Breast epithelium (tissue), 4 donors: ENCODE data around the gene FOXC2. TPM values are rescaled to one million over a fixed set of nuclear protein-coding genes. Genes with fewer than 3 reads are reported as not detected.

ENCODE experiments used
- DNase-seq, 2 donors: peaks; one replicate each; pipeline ENCODE4 v3.0.0-alpha.2; 2019; ENCODE audit warnings: low spot score in 2 of 2
- H3K27ac ChIP-seq, 2 donors: fragments of 200-600 bp; sonication (generic) in 1 of 2; one replicate each; pipeline ENCODE4 v1.5.1; 2016 to 2019; ENCODE audit warnings: mild to moderate bottlenecking in 1 of 2
- H3K27me3 ChIP-seq, 2 donors: fragments of 200-600 bp; sonication (generic) in 1 of 2; one replicate each; pipeline versions ENCODE4 v1.5.1 to v1.6.0; 2017 to 2019; ENCODE audit warnings: control low read depth in 1 of 2, mild to moderate bottlenecking in 1 of 2
- H3K36me3 ChIP-seq: fragments of 200-600 bp; one replicate; pipeline ENCODE4 v1.5.1; 2019
- H3K4me1 ChIP-seq, 2 donors: fragments of 200-600 bp; sonication (generic); one replicate each; pipeline ENCODE4 v1.5.1; 2016 to 2019; ENCODE audit warnings: control low read depth in 1 of 2
- H3K4me3 ChIP-seq, 3 donors: fragments of 200-600 bp; sonication (generic); 1 replicate in 2 of 3; 2 replicates in 1 of 3; pipeline ENCODE4 v1.5.1; 2016 to 2019; ENCODE audit warnings: mild to moderate bottlenecking in 3 of 3, moderate library complexity in 2 of 3
- H3K9me3 ChIP-seq, 2 donors: fragments of 200-600 bp; sonication (generic) in 1 of 2; one replicate each; pipeline ENCODE4 v1.5.1; 2016 to 2019; ENCODE audit warnings: control low read depth in 1 of 2
- POLR2A ChIP-seq: fragments of 450-650 bp; IDR thresholded peaks from one replicate; pipeline ENCODE4 v1.6.1; 2016; ENCODE audit warnings: antibody characterized with exemption, mild to moderate bottlenecking, moderate library complexity
- POLR2AphosphoS5 ChIP-seq, 3 donors: sonication (generic); formaldehyde crosslinking; IDR thresholded peaks; one replicate each; pipeline ENCODE4 v1.6.1; 2017; ENCODE audit warnings: antibody characterized with exemption in 3 of 3
- intact Hi-C: fragments of 100-400 bp; cut with DNase I; formaldehyde crosslinking; loops from one replicate; pipeline ENCODE4 v1.15.1; 2023; ENCODE audit warnings: low total_unique reads
- total RNA-seq, 3 donors: library from RNA; depleted of rRNA; stranded (reverse); fragments of >200 nt; gene quantifications; one replicate each; pipeline ENCODE4 v1.1.0, GENCODE V29; 2016
- TF ChIP-seq, protein P1 (sequence below), 3 donors: fragments of 450-650 bp; IDR thresholded peaks; one replicate each; pipeline ENCODE4 v1.5.1; 2016 to 2017; ENCODE audit warnings: antibody characterized with exemption in 3 of 3, mild to moderate bottlenecking in 3 of 3, moderate library complexity in 3 of 3

FOXC2 gene
- total RNA-seq, 3 donors from 2014 or later = 0.15 to 0.98 (median 0.32) TPM

DNA sequence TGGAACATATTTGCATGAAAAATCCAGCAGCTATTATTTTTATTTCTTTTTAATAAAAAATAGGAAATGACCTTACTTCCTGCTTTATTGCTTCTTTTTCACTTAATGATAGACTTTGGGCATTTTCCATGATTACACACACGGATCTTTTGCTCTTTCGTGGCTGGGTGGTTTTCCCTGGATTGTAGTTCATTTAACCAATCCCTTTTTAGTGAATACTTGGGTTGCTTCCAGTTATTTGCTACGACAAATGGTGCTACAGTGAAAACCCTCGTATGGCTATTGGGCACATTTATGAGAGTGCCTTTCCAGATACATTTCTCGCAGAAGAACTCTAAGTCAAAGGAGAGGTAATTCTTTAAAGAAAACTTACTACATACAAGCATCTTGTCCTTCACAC, 50.3 kb downstream of the FOXC2 start:
- no peak overlapping the region for H3K27ac ChIP-seq
- no peaks in the 10 kb centered on the region for H3K36me3 ChIP-seq
- H3K27me3 ChIP-seq = peaks cover 0 to 10% of the 10 kb centered on the region in 2 donors
- no peaks in the 10 kb centered on the region for H3K4me1 ChIP-seq
- no peak overlapping the region for H3K4me3 ChIP-seq
- no peaks in the 10 kb centered on the region for H3K9me3 ChIP-seq
- TF ChIP-seq, protein P1, sequence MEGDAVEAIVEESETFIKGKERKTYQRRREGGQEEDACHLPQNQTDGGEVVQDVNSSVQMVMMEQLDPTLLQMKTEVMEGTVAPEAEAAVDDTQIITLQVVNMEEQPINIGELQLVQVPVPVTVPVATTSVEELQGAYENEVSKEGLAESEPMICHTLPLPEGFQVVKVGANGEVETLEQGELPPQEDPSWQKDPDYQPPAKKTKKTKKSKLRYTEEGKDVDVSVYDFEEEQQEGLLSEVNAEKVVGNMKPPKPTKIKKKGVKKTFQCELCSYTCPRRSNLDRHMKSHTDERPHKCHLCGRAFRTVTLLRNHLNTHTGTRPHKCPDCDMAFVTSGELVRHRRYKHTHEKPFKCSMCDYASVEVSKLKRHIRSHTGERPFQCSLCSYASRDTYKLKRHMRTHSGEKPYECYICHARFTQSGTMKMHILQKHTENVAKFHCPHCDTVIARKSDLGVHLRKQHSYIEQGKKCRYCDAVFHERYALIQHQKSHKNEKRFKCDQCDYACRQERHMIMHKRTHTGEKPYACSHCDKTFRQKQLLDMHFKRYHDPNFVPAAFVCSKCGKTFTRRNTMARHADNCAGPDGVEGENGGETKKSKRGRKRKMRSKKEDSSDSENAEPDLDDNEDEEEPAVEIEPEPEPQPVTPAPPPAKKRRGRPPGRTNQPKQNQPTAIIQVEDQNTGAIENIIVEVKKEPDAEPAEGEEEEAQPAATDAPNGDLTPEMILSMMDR (IDR thresholded peaks at IDR 0.05) = no peak
- TF ChIP-seq POLR2AphosphoS5 (IDR thresholded peaks at IDR 0.05) (no peak), POLR2A (no peak)
- intact Hi-C loops = no loop called here
- no peak for DNase-seq

DNA sequence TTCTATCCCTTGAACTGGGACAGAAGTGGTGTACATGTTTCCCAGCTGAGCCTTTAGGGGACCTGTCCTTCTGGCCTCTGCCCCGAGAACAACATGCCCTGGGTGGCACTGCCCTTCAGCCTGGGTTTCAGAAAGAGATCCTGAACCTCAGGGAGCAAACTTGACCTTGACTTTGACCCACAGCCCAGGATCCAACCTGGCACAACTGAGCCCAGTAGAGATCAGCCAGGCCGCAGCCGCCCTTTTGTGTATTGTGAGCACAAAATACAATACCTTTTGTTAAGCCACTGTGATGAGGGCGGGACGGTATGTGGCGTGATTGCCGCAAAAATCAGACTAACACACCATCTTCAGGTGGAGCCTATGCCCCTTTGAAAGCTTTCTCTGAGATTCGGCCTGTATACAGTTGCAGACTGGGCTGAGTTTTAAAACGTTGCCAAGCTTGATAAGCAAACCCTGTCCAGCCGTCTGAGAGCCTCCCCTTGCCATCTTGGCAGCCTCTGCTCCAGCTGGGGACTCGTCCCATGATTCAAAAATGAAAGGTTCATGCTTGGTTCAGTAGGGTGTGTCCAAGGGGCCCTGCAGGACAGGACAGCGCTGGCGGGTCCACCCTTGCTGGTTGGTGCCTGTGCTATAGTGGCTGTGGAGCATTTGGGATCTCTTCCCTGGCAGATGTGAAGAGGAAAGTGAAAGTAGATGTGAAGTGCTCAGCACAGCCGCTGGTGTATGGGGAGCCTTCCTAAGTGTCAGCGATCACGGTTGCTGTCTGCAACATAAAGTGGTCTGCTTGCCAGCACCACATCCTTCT, 52.0 kb downstream of the FOXC2 start:
- H3K27ac ChIP-seq = no peak overlapping the region
- peaks cover 0 to 11% of the 10 kb centered on the region in 2 donors for H3K27me3 ChIP-seq
- intact Hi-C loops = no loop called here
- H3K4me1 ChIP-seq = no peaks in the 10 kb centered on the region
- peak overlapping the region in 2 of 3 donors; percentile 14 to 22 for H3K4me3 ChIP-seq
- no peaks in the 10 kb centered on the region for H3K9me3 ChIP-seq
- H3K36me3 ChIP-seq = no peaks in the 10 kb centered on the region
- TF ChIP-seq POLR2AphosphoS5 (IDR thresholded peaks at IDR 0.05) (no peak), POLR2A (no peak)
- TF ChIP-seq, protein P1 (IDR thresholded peaks at IDR 0.05) = no peak
- DNase-seq = no peak

Other genes with a start within 250 kb of the FOXC2 start
- under 1 TPM in 2 of 3 donors, not detected in 1; 0.15 to 0.66 TPM for gene FOXF1, start 56.3 kb upstream of the FOXC2 start, total RNA-seq
- gene MTHFSD, start 11.6 kb upstream of the FOXC2 start, total RNA-seq = 10 to 100 TPM; 15.8 to 30.2 (median 27.7) TPM
- gene FOXL1, start 11.7 kb downstream of the FOXC2 start, total RNA-seq = 1 to 10 TPM in 1 of 3 donors, under 1 TPM in 2; 0.16 to 1.5 (median 0.98) TPM